PFSK-1 (cell line): Measurements from ENCODE around the gene IL4R.

Experiments used
- POLR2AphosphoS5 ChIP-seq: IDR thresholded peaks from 2 replicates; pipeline ENCODE4 v1.6.1; 2012; ENCODE audit warnings: low read depth, mild to moderate bottlenecking, control low read depth, low read length, moderate library complexity
- TAF1 ChIP-seq: IDR thresholded peaks from 2 replicates; pipeline ENCODE4 v1.6.1; 2012; ENCODE audit warnings: low read length, control low read depth, borderline replicate concordance; ENCODE audit not compliant: insufficient read depth
- TF ChIP-seq, protein P1 (sequence below), 2 experiments: IDR thresholded peaks; 2 replicates each; pipeline versions ENCODE4 v1.6.1 to v1.8.0; 2011 to 2012; ENCODE audit warnings: low read depth in 2 of 2, low read length in 2 of 2, control low read depth in 1 of 2, inconsistent platforms in 1 of 2, mild to moderate bottlenecking in 1 of 2, moderate library complexity in 1 of 2; ENCODE audit not compliant: insufficient read depth in 1 of 2

DNA sequence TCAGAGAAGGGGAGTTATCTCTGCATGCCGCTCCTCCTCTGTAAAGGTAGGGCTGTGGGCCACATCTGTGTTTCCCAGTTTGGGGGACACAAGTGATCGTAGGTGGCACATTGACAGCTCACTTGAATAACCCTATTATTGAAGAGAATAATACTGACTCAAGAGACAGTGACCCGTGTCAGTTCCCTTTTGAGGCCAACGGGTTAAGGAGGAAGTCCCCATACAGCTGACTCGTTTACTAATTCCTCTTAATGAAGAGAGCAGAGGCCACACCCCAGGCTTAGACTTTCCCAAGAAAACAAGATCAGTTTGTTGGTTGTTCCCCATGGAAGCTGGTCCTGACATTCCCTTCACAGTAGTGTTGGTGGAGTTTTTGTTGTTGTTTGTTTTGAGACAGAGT is 33.0 kb downstream of the IL4R start:
- TF ChIP-seq, protein P1, sequence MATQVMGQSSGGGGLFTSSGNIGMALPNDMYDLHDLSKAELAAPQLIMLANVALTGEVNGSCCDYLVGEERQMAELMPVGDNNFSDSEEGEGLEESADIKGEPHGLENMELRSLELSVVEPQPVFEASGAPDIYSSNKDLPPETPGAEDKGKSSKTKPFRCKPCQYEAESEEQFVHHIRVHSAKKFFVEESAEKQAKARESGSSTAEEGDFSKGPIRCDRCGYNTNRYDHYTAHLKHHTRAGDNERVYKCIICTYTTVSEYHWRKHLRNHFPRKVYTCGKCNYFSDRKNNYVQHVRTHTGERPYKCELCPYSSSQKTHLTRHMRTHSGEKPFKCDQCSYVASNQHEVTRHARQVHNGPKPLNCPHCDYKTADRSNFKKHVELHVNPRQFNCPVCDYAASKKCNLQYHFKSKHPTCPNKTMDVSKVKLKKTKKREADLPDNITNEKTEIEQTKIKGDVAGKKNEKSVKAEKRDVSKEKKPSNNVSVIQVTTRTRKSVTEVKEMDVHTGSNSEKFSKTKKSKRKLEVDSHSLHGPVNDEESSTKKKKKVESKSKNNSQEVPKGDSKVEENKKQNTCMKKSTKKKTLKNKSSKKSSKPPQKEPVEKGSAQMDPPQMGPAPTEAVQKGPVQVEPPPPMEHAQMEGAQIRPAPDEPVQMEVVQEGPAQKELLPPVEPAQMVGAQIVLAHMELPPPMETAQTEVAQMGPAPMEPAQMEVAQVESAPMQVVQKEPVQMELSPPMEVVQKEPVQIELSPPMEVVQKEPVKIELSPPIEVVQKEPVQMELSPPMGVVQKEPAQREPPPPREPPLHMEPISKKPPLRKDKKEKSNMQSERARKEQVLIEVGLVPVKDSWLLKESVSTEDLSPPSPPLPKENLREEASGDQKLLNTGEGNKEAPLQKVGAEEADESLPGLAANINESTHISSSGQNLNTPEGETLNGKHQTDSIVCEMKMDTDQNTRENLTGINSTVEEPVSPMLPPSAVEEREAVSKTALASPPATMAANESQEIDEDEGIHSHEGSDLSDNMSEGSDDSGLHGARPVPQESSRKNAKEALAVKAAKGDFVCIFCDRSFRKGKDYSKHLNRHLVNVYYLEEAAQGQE (IDR thresholded peaks at IDR 0.05; ENCODE audit: insufficient read depth in 1 of 2, low read depth in 2 of 2, low read length in 2 of 2), result no peak
- TF ChIP-seq POLR2AphosphoS5 (no peak), TAF1 (no peak)
